Activated CD8-positive, alpha-beta T cell treated with anti-CD3 and anti-CD28 coated beads for 36 hours (primary cell): ENCODE results near the gene ISLR. TPM values are rescaled to one million over a fixed set of nuclear protein-coding genes. Genes with fewer than 3 reads are reported as not detected.

Source experiments
- ATAC-seq: fragments of 200-7000 bp; cut with Tn5 transposase; one replicate; pipeline ENCODE4 v1.10.0; 2021; ENCODE audit warnings: mild to moderate bottlenecking, moderate library complexity
- CTCF ChIA-PET: fragments of 350-600 bp; sonication (Branson Sonifier 250); formaldehyde crosslinking; loops from one replicate; lab custom pipeline; 2021; ENCODE audit warnings: antibody characterized with exemption; lab: Charles Lee
- POLR2A ChIA-PET: fragments of 350-600 bp; sonication (Branson Sonifier 250); formaldehyde crosslinking; loops from one replicate; lab custom pipeline; 2021; ENCODE audit warnings: antibody characterized with exemption; lab: Charles Lee
- DNase-seq: peaks from one replicate; pipeline ENCODE4 v3.0.0-alpha.2; 2020
- H3K27ac Mint-ChIP-seq: one replicate; pipeline ENCODE4 v1.8.0; 2021; ENCODE audit warnings: mild to moderate bottlenecking, mixed read lengths
- H3K27me3 Mint-ChIP-seq: one replicate; pipeline ENCODE4 v1.8.0; 2021; ENCODE audit warnings: mixed read lengths
- H3K36me3 Mint-ChIP-seq: one replicate; pipeline ENCODE4 v1.8.0; 2021; ENCODE audit warnings: low read depth, mixed read lengths
- H3K4me1 Mint-ChIP-seq: one replicate; pipeline ENCODE4 v1.8.0; 2021; ENCODE audit warnings: low read depth, mixed read lengths
- H3K4me3 Mint-ChIP-seq: one replicate; pipeline ENCODE4 v1.8.0; 2021; ENCODE audit warnings: mild to moderate bottlenecking, moderate library complexity, mixed read lengths
- H3K9me3 Mint-ChIP-seq: one replicate; pipeline ENCODE4 v1.8.0; 2021; ENCODE audit warnings: mixed read lengths
- CTCF ChIP-seq: fragments of 200-600 bp; IDR thresholded peaks from one replicate; pipeline ENCODE4 v1.8.0; 2022; ENCODE audit warnings: antibody characterized with exemption, mild to moderate bottlenecking
- intact Hi-C: fragments of 100-400 bp; cut with micrococcal nuclease; formaldehyde crosslinking; loops from one replicate; pipeline ENCODE4 v1.10.0; 2022
- total RNA-seq, 2 experiments: library from RNA; stranded (reverse); gene quantifications; one replicate each; pipeline ENCODE4 v1.2.3, GENCODE V29; 2021

Gene ISLR
- total RNA-seq, 2 experiments from 2014 or later: not detected

GRCh38 chr15:74206801-74207281 is 33.3 kb downstream of the ISLR start:
- no peak for DNase-seq
- TF ChIP-seq CTCF: no peak
- no peak overlapping the region for H3K27ac Mint-ChIP-seq
- intact Hi-C loops: no loop called here
- no peaks in the 10 kb centered on the region for H3K36me3 Mint-ChIP-seq
- H3K27me3 Mint-ChIP-seq: peaks cover 2% of the 10 kb centered on the region
- no peaks in the 10 kb centered on the region for H3K4me1 Mint-ChIP-seq
- no peak overlapping the region for H3K4me3 Mint-ChIP-seq
- ChIA-PET POLR2A (no interaction called here), CTCF (no interaction called here)
- no peak for ATAC-seq
- no peaks in the 10 kb centered on the region for H3K9me3 Mint-ChIP-seq

GRCh38 chr15:74207652-74208440 is 34.3 kb downstream of the ISLR start:
- H3K36me3 Mint-ChIP-seq: no peaks in the 10 kb centered on the region
- H3K9me3 Mint-ChIP-seq: no peaks in the 10 kb centered on the region
- no peak for TF ChIP-seq CTCF
- no peaks in the 10 kb centered on the region for H3K4me1 Mint-ChIP-seq
- intact Hi-C loops: no loop called here
- peaks cover 2% of the 10 kb centered on the region for H3K27me3 Mint-ChIP-seq
- no peak for ATAC-seq
- H3K4me3 Mint-ChIP-seq: no peak overlapping the region
- ChIA-PET CTCF (interaction anchor here (0.6 kb wide), 1 partner anchor 350 kb away, joined by 3 read pairs; no protein-coding TSS in a partner anchor), POLR2A (no interaction called here)
- no peak for DNase-seq
- H3K27ac Mint-ChIP-seq: no peak overlapping the region

- Mint-ChIP-seq H3K9me3 (no peaks in the 10 kb centered on the region), H3K27ac (no peak overlapping the region), H3K4me1 (no peaks in the 10 kb centered on the region), H3K27me3 (peaks cover 2% of the 10 kb centered on the region), H3K4me3 (no peak overlapping the region), H3K36me3 (no peaks in the 10 kb centered on the region)
- intact Hi-C loops: no loop called here
- ATAC-seq (no peak), DNase-seq (no peak)
- CTCF ChIA-PET: no interaction called here
- no peak for TF ChIP-seq CTCF
- POLR2A ChIA-PET: no interaction called here
These were observed 35.0 kb downstream of the ISLR start for GRCh38 chr15:74208496-74208895.

DNA sequence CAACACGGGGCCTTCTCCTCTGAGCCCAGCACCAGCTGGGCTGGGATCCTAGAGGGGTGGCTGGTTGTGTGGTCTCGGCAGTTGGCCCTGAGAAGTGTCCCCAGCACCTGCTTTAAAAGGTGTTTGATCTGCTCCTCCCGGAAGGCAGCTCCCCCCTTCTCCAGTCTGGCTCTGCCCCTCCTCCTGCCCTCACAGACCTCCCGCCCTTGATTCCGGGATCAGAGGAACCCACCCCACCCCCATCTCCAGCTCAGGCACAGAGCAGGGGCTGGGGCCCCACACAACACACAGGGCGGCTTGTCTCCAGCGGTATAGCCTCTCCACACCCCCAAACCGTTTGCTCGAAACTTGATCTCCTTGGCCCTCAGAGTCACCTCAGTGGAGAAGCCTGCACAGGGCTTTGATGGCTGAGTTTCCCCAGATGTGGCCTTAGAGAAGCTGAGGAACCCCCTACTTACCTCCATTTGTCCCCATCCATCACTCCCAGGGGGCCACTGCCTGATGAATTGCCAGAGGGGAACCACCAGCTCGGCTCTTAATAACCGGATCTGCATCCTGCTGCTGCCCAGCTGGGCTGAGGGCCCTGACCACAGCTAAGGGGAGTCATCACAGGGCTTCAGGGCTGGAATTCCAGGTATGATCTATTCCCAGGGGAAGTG is 35.5 kb downstream of the ISLR start:
- CTCF ChIA-PET: no interaction called here
- H3K4me1 Mint-ChIP-seq: no peaks in the 10 kb centered on the region
- no peak for DNase-seq
- TF ChIP-seq CTCF: no peak
- intact Hi-C loops: no loop called here
- peaks cover 2% of the 10 kb centered on the region for H3K27me3 Mint-ChIP-seq
- no peak for ATAC-seq
- H3K27ac Mint-ChIP-seq: no peak overlapping the region
- H3K36me3 Mint-ChIP-seq: no peaks in the 10 kb centered on the region
- no peak overlapping the region for H3K4me3 Mint-ChIP-seq
- POLR2A ChIA-PET: no interaction called here
- H3K9me3 Mint-ChIP-seq: no peaks in the 10 kb centered on the region

GRCh38 chr15:74209560-74209958 is 36.0 kb downstream of the ISLR start:
- Mint-ChIP-seq H3K9me3 (no peaks in the 10 kb centered on the region), H3K4me1 (no peaks in the 10 kb centered on the region), H3K36me3 (no peaks in the 10 kb centered on the region), H3K27me3 (peaks cover 2% of the 10 kb centered on the region), H3K27ac (no peak overlapping the region), H3K4me3 (no peak overlapping the region)
- DNase-seq: no peak
- ATAC-seq: no peak
- ChIA-PET CTCF (no interaction called here), POLR2A (no interaction called here)
- no peak for TF ChIP-seq CTCF
- intact Hi-C loops: no loop called here
